ENCODE measurements around the gene RNF41. TPM values are rescaled to one million over a fixed set of nuclear protein-coding genes. Genes with fewer than 3 reads are reported as not detected.

Gene RNF41
- total RNA-seq, 1 experiment from 2014 or later, result 57.4 TPM

DNA sequence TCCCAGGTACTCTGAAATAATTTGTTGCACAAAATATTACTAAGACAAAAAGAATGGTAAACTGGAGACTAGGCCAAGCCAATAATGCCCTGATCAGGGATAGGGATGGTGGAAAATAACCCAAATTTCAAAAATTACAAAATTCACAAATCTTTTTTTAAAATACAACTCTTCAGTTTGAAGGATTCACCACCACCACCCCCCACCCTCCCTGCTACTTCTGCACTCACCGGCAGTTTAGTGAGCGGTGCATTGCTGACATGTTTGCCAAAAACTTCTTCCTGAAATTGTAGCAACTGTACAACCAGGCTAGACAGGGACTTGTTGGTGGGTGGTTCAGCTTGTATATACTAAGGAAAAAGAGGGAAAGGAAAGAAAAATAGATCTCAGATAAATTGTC is 34.8 kb downstream of the RNF41 start:
- ChIA-PET POLR2A (interaction anchor here (3.2 kb wide), 1 partner anchor 24 kb away, joined by 25 read pairs; no protein-coding TSS in a partner anchor), CTCF (interaction anchor here (0.6 to 4.2 kb wide), 4 partner anchors 17 to 68 kb away, joined by 3 to 95 read pairs (median 33); partner anchors contain the start of genes ESYT1 and ZC3H10)
- Mint-ChIP-seq H3K4me3 (no peak overlapping the region), H3K9me3 (no peaks in the 10 kb centered on the region), H3K36me3 (peaks cover 46% of the 10 kb centered on the region), H3K4me1 (peaks cover 22% of the 10 kb centered on the region), H3K27ac (no peak overlapping the region), H3K27me3 (ENCODE audit: low read depth) (peaks cover 3% of the 10 kb centered on the region; the same call in 1 of the 2 replicates)
- ATAC-seq, result no peak
- no peak for DNase-seq (ENCODE audit: low spot score)
- TF ChIP-seq, protein P1, sequence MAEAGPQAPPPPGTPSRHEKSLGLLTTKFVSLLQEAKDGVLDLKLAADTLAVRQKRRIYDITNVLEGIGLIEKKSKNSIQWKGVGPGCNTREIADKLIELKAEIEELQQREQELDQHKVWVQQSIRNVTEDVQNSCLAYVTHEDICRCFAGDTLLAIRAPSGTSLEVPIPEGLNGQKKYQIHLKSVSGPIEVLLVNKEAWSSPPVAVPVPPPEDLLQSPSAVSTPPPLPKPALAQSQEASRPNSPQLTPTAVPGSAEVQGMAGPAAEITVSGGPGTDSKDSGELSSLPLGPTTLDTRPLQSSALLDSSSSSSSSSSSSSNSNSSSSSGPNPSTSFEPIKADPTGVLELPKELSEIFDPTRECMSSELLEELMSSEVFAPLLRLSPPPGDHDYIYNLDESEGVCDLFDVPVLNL (CRISPR knock-in tag; IDR thresholded peaks at IDR 0.05; ENCODE audit: borderline replicate concordance, low read depth), result no peak
- TF ChIP-seq KAT7 (CRISPR knock-in tag; IDR thresholded peaks at IDR 0.05; ENCODE audit: borderline replicate concordance) (no peak), NR3C1 (CRISPR knock-in tag; conservative IDR thresholded peaks at IDR 0.05; ENCODE audit: low read depth) (no peak), FOXJ3 (CRISPR knock-in tag; IDR thresholded peaks at IDR 0.05; ENCODE audit: borderline replicate concordance) (no peak), GTF2I (CRISPR knock-in tag; conservative IDR thresholded peaks at IDR 0.05) (no peak), JUN (CRISPR knock-in tag; IDR thresholded peaks at IDR 0.05) (no peak), NFE2L1 (CRISPR knock-in tag; IDR thresholded peaks at IDR 0.05) (no peak), NR2C2 (CRISPR knock-in tag; IDR thresholded peaks at IDR 0.05) (no peak), MYBL2 (CRISPR knock-in tag; IDR thresholded peaks at IDR 0.05) (no peak)
- TF ChIP-seq, protein P2, sequence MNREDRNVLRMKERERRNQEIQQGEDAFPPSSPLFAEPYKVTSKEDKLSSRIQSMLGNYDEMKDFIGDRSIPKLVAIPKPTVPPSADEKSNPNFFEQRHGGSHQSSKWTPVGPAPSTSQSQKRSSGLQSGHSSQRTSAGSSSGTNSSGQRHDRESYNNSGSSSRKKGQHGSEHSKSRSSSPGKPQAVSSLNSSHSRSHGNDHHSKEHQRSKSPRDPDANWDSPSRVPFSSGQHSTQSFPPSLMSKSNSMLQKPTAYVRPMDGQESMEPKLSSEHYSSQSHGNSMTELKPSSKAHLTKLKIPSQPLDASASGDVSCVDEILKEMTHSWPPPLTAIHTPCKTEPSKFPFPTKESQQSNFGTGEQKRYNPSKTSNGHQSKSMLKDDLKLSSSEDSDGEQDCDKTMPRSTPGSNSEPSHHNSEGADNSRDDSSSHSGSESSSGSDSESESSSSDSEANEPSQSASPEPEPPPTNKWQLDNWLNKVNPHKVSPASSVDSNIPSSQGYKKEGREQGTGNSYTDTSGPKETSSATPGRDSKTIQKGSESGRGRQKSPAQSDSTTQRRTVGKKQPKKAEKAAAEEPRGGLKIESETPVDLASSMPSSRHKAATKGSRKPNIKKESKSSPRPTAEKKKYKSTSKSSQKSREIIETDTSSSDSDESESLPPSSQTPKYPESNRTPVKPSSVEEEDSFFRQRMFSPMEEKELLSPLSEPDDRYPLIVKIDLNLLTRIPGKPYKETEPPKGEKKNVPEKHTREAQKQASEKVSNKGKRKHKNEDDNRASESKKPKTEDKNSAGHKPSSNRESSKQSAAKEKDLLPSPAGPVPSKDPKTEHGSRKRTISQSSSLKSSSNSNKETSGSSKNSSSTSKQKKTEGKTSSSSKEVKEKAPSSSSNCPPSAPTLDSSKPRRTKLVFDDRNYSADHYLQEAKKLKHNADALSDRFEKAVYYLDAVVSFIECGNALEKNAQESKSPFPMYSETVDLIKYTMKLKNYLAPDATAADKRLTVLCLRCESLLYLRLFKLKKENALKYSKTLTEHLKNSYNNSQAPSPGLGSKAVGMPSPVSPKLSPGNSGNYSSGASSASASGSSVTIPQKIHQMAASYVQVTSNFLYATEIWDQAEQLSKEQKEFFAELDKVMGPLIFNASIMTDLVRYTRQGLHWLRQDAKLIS (CRISPR knock-in tag; IDR thresholded peaks at IDR 0.05; ENCODE audit: borderline replicate concordance), result no peak
- TF ChIP-seq, protein P3, sequence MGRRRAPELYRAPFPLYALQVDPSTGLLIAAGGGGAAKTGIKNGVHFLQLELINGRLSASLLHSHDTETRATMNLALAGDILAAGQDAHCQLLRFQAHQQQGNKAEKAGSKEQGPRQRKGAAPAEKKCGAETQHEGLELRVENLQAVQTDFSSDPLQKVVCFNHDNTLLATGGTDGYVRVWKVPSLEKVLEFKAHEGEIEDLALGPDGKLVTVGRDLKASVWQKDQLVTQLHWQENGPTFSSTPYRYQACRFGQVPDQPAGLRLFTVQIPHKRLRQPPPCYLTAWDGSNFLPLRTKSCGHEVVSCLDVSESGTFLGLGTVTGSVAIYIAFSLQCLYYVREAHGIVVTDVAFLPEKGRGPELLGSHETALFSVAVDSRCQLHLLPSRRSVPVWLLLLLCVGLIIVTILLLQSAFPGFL (CRISPR knock-in tag; IDR thresholded peaks at IDR 0.05; ENCODE audit: borderline replicate concordance), result no peak
- TF ChIP-seq, protein P4, sequence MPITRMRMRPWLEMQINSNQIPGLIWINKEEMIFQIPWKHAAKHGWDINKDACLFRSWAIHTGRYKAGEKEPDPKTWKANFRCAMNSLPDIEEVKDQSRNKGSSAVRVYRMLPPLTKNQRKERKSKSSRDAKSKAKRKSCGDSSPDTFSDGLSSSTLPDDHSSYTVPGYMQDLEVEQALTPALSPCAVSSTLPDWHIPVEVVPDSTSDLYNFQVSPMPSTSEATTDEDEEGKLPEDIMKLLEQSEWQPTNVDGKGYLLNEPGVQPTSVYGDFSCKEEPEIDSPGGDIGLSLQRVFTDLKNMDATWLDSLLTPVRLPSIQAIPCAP (CRISPR knock-in tag; IDR thresholded peaks at IDR 0.05), result no peak
- TF ChIP-seq, protein P5, sequence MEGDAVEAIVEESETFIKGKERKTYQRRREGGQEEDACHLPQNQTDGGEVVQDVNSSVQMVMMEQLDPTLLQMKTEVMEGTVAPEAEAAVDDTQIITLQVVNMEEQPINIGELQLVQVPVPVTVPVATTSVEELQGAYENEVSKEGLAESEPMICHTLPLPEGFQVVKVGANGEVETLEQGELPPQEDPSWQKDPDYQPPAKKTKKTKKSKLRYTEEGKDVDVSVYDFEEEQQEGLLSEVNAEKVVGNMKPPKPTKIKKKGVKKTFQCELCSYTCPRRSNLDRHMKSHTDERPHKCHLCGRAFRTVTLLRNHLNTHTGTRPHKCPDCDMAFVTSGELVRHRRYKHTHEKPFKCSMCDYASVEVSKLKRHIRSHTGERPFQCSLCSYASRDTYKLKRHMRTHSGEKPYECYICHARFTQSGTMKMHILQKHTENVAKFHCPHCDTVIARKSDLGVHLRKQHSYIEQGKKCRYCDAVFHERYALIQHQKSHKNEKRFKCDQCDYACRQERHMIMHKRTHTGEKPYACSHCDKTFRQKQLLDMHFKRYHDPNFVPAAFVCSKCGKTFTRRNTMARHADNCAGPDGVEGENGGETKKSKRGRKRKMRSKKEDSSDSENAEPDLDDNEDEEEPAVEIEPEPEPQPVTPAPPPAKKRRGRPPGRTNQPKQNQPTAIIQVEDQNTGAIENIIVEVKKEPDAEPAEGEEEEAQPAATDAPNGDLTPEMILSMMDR (IDR thresholded peaks at IDR 0.05), result no peak
- TF ChIP-seq, protein P6, sequence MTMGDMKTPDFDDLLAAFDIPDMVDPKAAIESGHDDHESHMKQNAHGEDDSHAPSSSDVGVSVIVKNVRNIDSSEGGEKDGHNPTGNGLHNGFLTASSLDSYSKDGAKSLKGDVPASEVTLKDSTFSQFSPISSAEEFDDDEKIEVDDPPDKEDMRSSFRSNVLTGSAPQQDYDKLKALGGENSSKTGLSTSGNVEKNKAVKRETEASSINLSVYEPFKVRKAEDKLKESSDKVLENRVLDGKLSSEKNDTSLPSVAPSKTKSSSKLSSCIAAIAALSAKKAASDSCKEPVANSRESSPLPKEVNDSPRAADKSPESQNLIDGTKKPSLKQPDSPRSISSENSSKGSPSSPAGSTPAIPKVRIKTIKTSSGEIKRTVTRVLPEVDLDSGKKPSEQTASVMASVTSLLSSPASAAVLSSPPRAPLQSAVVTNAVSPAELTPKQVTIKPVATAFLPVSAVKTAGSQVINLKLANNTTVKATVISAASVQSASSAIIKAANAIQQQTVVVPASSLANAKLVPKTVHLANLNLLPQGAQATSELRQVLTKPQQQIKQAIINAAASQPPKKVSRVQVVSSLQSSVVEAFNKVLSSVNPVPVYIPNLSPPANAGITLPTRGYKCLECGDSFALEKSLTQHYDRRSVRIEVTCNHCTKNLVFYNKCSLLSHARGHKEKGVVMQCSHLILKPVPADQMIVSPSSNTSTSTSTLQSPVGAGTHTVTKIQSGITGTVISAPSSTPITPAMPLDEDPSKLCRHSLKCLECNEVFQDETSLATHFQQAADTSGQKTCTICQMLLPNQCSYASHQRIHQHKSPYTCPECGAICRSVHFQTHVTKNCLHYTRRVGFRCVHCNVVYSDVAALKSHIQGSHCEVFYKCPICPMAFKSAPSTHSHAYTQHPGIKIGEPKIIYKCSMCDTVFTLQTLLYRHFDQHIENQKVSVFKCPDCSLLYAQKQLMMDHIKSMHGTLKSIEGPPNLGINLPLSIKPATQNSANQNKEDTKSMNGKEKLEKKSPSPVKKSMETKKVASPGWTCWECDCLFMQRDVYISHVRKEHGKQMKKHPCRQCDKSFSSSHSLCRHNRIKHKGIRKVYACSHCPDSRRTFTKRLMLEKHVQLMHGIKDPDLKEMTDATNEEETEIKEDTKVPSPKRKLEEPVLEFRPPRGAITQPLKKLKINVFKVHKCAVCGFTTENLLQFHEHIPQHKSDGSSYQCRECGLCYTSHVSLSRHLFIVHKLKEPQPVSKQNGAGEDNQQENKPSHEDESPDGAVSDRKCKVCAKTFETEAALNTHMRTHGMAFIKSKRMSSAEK (CRISPR knock-in tag; IDR thresholded peaks at IDR 0.05; ENCODE audit: borderline replicate concordance), result no peak
- TF ChIP-seq, protein P7, sequence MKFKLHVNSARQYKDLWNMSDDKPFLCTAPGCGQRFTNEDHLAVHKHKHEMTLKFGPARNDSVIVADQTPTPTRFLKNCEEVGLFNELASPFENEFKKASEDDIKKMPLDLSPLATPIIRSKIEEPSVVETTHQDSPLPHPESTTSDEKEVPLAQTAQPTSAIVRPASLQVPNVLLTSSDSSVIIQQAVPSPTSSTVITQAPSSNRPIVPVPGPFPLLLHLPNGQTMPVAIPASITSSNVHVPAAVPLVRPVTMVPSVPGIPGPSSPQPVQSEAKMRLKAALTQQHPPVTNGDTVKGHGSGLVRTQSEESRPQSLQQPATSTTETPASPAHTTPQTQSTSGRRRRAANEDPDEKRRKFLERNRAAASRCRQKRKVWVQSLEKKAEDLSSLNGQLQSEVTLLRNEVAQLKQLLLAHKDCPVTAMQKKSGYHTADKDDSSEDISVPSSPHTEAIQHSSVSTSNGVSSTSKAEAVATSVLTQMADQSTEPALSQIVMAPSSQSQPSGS (CRISPR knock-in tag; IDR thresholded peaks at IDR 0.05; ENCODE audit: borderline replicate concordance, low read depth), result no peak
- TF ChIP-seq, protein P8, sequence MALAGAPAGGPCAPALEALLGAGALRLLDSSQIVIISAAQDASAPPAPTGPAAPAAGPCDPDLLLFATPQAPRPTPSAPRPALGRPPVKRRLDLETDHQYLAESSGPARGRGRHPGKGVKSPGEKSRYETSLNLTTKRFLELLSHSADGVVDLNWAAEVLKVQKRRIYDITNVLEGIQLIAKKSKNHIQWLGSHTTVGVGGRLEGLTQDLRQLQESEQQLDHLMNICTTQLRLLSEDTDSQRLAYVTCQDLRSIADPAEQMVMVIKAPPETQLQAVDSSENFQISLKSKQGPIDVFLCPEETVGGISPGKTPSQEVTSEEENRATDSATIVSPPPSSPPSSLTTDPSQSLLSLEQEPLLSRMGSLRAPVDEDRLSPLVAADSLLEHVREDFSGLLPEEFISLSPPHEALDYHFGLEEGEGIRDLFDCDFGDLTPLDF (CRISPR knock-in tag; IDR thresholded peaks at IDR 0.05), result no peak
- TF ChIP-seq, protein P9, sequence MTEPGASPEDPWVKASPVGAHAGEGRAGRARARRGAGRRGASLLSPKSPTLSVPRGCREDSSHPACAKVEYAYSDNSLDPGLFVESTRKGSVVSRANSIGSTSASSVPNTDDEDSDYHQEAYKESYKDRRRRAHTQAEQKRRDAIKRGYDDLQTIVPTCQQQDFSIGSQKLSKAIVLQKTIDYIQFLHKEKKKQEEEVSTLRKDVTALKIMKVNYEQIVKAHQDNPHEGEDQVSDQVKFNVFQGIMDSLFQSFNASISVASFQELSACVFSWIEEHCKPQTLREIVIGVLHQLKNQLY (CRISPR knock-in tag; IDR thresholded peaks at IDR 0.05), result no peak

All from WTC11 (cell line).